ENCODE results near the gene SLC5A6.
"Not testable (repeated sequence)": the region's sequence is repeated elsewhere in the genome, so short reads cannot be mapped to it uniquely, and the experiment has no call there.

SLC5A6 gene

DNA sequence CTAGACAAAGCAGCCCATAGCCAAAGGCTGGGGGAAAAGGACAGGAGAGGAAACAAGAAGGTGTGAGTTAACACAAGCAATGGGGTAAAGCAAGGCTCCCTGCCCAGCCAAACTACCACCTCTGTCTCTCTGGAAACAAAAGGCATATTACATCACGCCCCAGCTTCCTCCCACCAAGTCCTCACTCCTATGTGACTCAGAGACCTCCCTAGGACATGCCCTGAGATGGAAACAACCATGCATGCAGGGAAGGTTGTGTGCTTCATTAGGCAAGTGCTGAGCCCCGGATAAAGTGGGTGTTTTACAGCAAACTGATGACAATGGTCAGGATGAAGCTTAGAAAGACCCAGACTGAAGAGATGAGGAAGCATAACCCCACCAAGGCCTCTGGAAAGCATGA lies 9.2 kb downstream of the SLC5A6 start:
- in situ Hi-C loops (cut with MboI; ENCODE audit: low pct_unique_long_range_greater_than_20kb, low sequenced_read_pairs, unreplicated experiment), result no loop called here
- TF ChIP-seq, protein P1, sequence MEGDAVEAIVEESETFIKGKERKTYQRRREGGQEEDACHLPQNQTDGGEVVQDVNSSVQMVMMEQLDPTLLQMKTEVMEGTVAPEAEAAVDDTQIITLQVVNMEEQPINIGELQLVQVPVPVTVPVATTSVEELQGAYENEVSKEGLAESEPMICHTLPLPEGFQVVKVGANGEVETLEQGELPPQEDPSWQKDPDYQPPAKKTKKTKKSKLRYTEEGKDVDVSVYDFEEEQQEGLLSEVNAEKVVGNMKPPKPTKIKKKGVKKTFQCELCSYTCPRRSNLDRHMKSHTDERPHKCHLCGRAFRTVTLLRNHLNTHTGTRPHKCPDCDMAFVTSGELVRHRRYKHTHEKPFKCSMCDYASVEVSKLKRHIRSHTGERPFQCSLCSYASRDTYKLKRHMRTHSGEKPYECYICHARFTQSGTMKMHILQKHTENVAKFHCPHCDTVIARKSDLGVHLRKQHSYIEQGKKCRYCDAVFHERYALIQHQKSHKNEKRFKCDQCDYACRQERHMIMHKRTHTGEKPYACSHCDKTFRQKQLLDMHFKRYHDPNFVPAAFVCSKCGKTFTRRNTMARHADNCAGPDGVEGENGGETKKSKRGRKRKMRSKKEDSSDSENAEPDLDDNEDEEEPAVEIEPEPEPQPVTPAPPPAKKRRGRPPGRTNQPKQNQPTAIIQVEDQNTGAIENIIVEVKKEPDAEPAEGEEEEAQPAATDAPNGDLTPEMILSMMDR (IDR thresholded peaks at IDR 0.05; ENCODE audit: extremely low read depth, insufficient read depth, missing control alignments), result no peak
- no peak for DNase-seq (ENCODE audit: low spot score)

DNA sequence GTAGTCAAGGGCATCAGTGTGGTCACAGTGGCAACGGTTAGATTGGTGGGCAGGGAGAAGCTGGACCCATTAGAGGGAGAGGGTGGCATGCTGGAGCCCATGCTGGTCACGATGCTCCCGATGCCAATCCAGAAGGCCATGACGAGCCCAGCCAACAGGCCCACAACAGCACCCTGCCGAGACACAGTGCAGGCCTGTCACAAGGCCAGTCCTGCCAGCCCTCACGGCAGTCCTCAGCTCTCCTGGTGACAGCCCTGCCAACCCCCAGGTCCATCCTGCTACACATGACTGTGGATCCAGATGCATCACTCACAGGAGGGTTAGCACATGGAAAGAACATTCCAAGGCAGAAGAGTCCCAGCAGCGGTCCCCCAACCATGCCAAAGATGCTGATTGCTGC lies 10.4 kb downstream of the SLC5A6 start:
- DNase-seq (ENCODE audit: low spot score), result no peak
- in situ Hi-C loops (cut with MboI; ENCODE audit: low pct_unique_long_range_greater_than_20kb, low sequenced_read_pairs, unreplicated experiment), result no loop called here
- TF ChIP-seq, protein P1 (IDR thresholded peaks at IDR 0.05; ENCODE audit: extremely low read depth, insufficient read depth, missing control alignments), result no peak

DNA sequence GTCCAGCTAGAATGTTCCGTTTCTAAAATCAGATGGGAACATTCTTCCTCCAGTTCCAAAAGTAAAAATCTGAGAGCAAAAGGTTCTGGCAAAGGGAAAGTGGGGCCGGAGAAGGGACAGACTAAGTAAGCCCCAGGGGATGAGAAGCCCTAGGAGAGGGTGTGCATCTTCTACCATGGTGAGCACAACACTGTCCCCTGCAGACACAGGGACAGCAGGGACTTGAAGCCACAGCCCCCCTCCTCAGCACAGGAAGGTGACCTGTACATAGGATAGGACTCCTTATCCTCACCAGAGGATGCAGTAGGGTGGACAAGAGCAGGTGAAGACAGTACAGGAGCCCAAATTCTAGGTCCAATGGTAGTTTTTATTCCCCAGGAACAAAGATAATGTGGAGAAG lies 12.8 kb downstream of the SLC5A6 start:
- in situ Hi-C loops (cut with MboI; ENCODE audit: low pct_unique_long_range_greater_than_20kb, low sequenced_read_pairs, unreplicated experiment), result loop anchor here (25.0 kb wide), 1 partner anchor 237 kb away; the partner anchor contains the start of gene MAPRE3
- TF ChIP-seq, protein P1 (IDR thresholded peaks at IDR 0.05; ENCODE audit: extremely low read depth, insufficient read depth, missing control alignments), result no peak
- DNase-seq (ENCODE audit: low spot score), result no peak

DNA sequence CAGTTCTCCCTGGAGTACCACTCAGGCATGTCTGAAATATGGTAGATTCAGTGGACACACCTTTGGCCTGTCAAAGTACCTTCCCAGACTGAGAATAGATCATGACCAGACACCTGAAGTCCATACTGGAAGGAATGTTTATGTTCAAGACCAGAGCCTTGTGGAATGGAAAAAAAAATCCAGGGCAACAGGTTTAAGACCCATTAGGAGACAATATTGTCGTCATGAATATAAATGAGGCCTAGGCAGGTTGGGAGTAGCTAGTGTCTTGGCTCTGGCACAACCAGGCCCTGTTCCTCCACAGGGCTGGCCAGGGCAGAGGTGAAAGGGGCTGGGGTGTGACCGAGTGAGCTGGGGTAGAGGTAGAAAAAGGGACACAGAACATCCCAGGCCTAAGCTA lies 13.4 kb downstream of the SLC5A6 start:
- TF ChIP-seq, protein P1 (IDR thresholded peaks at IDR 0.05; ENCODE audit: extremely low read depth, insufficient read depth, missing control alignments), result no peak

DNA sequence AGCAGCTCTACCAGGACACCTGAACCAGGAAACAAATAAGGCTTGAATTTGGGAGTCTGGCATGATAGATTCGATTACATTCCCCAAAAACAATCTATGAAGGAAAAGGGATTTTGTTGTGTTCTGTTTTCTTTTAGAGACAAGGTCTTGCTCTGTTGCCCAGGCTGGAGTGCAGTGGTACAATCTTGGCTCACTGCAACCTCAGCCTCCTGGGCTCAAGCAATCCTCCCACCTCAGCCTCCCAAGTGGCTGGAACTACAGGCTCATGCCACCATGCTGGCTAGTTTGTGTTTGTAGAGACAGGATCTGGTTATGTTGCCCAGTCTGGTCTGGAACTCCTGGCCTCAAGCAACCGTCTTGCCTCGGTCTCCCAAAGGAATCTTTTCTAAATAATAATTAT lies 14.0 kb downstream of the SLC5A6 start:
- in situ Hi-C loops (cut with MboI; ENCODE audit: low pct_unique_long_range_greater_than_20kb, low sequenced_read_pairs, unreplicated experiment), result loop anchor here (25.0 kb wide), 1 partner anchor 236 kb away; the partner anchor contains the start of gene MAPRE3
- DNase-seq (ENCODE audit: low spot score), result not testable (repeated sequence)

More for the DNA sequence above, 13.4 kb downstream of the SLC5A6 start:
- in situ Hi-C loops (cut with MboI; ENCODE audit: low pct_unique_long_range_greater_than_20kb, low sequenced_read_pairs, unreplicated experiment), result loop anchor here (25.0 kb wide), 1 partner anchor 236 kb away; the partner anchor contains the start of gene MAPRE3
- no peak for DNase-seq (ENCODE audit: low spot score)

DNA sequence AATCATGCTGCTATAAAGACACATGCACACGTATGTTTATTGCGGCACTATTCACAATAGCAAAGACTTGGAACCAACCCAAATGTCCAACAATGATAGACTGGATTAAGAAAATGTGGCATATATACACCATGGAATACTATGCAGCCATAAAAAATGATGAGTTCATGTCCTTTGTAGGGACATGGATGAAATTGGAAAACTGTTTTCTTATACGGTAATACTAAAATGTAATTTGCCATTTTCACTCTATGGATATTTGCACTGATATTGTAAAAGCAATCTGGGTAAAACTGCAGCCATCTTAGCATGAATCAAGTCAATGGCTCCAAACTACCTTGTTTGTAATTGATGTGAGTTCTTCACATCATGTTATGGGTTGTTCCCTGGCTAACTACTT lies 16.3 kb downstream of the SLC5A6 start:
- in situ Hi-C loops (cut with MboI; ENCODE audit: low pct_unique_long_range_greater_than_20kb, low sequenced_read_pairs, unreplicated experiment), result loop anchor here (25.0 kb wide), 1 partner anchor 233 kb away; the partner anchor contains the start of gene MAPRE3
- DNase-seq (ENCODE audit: low spot score), result not testable (repeated sequence)

DNA sequence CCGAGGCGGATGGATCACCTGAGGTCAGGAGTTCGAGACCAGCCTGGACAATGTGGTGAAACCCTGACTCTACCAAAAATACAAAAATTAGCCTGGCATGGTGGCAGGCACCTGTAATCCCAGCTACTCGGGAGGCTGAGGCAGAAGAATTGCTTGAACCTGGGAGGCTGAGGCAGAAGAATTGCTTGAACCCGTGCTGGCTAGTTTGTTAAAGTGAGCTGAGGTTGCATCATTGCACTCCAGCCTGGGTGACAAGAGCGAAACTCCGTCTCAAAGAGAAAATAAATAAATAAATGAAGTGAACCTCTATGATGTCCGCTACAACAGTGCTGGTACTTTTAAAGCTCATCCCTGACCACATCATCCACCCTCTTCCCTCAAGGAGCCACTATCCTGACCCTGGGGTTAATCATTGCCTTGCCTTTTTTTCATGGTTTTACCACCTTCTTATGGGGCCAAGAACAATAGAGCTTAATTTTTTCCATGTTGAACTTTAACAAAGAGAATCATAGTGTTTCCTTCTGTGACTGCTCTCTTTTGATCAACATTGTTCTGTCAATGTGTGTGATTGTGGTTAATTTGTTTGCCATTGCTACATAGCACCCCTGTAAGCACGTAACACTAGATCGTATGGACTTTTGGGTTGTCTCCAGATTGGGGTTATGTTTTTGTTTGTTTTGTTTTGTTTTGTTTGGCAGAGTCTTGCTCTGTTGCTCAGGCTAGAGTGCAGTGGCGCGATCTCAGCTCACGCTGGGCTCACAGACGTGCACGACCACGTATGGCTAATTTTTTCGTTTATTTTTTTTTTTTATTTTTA lies 17.3 kb downstream of the SLC5A6 start:
- TF ChIP-seq, protein P1 (IDR thresholded peaks at IDR 0.05; ENCODE audit: extremely low read depth, insufficient read depth, missing control alignments), result no peak
- no peak for DNase-seq (ENCODE audit: low spot score)
- in situ Hi-C loops (cut with MboI; ENCODE audit: low pct_unique_long_range_greater_than_20kb, low sequenced_read_pairs, unreplicated experiment), result loop anchor here (25.0 kb wide), 1 partner anchor 232 kb away; the partner anchor contains the start of gene MAPRE3

Data from GM13977 (cell line).